Nucleus accumbens (tissue), 56 donors: ENCODE data around the gene CDK11B.
"Not testable (repeated sequence)": the region's sequence is repeated elsewhere in the genome, so short reads cannot be mapped to it uniquely, and the experiment has no call there.

Experiments
- DNase-seq, 56 donors: peaks; one replicate each; lab custom pipeline; 2025; lab: John Stamatoyannopoulos, UW

CDK11B gene

DNA sequence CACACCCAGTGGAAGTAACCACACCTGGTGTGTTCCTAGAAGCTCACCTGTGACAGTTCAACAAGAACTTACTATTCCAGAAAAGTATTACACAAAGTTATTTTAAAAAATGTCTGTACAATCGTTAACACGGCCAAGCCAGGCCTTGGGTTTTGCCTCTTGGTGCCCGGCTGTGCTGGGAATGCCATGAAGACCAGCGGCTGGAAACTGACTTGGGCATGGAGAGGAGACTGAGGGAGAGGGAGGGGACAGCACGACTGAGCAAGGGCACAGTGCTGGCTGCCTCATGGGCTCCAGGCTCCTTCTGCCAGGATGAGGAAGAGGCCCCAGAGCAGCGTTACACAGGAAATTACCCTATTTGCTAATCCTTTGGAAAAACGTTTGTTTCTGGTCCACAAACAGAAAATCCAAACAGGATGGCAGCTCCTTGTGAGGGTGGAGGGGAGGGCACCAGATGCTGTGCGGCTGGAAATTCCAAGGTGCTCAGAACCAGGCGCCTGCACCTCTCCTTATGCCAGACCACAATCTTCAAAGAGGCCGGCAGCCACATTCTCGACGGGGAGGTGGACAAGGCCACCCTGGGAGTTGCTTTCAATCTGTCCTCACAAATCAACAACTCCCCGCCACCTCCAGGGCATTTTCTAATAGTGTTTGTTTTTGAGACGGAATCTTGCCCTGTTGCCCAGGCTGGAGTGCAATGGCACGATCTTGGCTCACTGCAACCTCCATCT is 4.2 kb upstream of the CDK11B start:
- DNase-seq: not testable (repeated sequence)

DNA sequence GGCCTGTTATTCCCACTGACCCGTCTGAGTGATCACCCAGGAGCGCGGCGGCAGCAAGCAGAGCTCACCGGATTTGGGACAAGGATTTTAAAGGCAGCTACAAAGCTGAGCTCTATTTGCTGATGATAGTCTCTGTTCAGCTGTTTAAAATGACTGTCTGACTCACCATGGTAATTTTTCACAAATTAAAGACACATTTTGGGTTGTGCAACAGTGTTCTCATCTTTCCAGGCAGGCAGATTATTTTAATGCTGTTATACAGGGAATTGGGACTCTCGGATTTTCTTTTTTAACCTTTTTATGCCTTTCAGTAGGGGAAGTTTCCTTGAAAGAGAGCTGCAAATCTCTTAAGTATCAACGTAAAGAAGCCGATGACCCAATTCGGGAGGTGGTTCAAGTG is 3.6 kb upstream of the CDK11B start:
- not testable (repeated sequence) for DNase-seq

DNA sequence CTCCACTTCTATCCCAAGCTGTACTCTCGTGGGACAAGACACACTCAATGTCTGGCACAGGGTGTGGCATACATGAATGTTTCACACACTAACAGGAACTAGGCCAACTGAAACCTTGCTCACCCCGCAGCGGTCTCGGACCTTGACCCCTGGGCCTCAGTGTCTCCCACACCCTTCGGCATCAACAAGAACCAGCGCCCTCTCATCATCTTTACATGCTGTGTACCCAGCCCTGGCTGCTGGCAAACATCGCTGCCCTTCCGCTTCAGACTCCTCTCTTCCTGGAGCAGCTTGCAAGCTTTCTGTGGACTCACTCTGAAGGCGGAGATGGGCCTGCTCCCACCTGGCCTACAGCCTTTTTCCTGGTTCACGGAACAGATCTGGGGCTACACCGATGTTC is 10.5 kb downstream of the CDK11B start:
- DNase-seq: not testable (repeated sequence)

DNA sequence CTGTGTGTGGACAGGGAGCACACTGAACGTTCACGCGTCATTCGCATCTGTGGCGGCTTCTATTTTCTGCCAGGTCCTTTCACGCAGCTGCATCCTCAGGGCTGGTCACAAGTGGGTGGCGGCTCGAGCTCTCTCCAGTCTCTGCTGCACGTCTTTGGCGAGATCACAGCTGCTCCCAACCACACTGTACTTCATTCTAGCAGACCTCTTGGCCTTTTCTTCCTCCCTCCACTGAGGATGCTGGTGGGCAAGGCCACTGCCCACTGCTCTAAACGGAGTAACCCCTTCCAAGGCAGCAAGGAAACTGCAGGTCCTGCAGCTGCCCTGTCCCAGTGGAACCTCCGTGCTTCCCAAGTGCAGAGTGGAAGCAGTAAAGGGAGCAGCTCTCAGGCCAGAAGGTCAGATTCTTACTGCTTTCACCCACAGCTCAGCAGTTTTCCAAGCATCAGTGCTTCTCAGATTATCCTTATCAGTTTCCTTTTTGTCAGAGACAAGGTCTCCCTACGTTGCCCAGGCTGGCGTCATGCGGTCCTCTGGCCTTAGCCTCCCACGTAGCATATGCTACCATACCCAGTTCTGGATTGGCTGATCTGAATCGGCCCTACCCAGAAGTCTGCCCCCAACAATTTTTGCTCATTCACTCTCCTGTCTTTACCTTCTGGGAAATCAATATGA is 11.1 kb downstream of the CDK11B start:
- DNase-seq: not testable (repeated sequence)

DNA sequence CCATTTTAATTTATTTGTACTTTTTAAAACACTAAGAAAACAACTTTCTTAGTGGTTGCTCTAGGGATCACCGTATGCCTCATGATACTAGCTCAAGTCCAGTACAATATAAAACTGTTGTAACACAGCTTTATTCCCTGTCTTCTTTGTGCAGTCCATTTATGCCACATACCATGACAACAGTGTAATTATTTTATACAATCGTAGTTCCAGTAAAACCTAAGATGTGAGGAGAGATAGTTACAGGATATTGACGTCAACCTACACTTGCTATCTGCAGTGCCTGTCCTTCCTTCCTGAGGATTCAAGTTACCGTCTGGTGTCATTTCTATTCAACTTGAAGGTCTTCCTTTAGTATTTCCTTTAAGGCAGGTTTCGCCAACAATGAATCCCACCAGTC is 12.5 kb downstream of the CDK11B start:
- not testable (repeated sequence) for DNase-seq

DNA sequence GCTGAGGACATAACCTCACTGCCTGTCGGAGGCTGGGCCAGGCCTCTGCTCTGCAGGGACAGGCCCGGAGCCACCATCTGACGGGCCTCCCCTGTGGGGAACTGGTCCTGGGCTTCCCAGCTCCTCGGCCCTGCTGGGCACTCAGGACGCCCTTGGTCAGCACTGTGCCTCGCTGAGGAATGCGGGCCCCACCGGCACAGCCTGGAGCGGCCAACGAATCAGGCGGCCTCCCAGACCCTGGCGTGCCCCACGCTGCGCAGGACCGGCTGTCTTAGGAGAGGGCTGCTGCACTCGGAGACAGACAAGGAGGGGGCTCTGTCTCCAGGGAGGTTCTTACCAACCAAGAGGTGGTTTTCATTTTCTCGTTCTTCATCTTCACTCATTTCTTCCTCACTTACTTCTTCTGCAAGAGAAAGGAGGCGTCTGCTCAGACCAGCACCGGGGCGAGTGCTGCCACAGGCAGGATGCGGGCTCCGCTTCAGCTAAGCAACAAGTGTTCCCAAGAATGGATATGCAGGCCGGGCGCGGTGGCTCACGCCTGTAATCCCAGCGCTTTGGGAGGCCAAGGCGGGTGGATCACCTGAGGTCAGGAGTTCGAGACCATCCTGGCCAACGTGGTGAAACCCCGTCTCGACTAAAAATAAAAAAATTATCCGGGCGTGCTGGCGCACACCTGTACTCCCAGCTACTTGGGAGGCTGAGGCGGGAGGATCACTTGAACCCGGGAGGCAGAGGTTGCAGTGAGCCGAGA is 17.9 kb downstream of the CDK11B start:
- DNase-seq: not testable (repeated sequence)

DNA sequence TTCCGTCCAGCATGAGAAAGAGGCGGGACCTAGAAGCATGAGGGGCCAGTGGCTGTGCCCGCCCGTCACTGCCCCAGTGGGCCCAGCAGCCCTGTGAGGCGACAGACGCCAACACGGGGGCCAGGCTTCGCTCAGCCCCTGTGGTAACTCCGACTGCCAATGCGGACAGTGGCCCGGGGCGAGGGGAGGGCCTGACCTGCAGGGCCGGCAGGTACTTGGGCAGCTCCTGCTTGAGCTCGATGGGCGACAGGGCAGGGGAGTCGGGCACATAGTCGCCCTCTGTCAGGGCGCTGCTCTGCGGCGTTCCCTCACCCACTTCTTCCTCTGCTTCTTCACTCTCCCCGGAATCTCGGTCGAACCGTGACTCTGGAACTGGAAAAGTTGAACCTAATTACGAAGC is 18.7 kb downstream of the CDK11B start:
- not testable (repeated sequence) for DNase-seq

DNA sequence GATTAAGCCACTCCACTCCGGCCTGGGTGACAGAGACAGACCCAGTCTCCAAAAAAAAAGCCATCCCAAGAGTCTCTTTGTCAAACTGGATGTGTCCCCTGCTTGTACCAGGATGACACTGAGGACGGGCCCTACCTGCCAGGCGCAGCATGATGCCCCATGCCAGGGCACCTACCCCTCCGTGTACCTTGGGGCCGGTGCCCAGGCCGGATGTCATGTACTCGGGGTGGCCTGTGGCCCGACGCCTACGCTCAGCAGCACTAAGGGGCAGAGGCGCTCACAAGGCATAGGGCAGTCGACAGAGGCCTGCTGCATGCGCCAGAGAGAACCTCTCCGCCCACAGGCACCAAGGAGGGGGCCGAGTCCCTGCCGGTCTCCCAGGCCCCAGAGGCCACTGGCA is 19.4 kb downstream of the CDK11B start:
- not testable (repeated sequence) for DNase-seq

DNA sequence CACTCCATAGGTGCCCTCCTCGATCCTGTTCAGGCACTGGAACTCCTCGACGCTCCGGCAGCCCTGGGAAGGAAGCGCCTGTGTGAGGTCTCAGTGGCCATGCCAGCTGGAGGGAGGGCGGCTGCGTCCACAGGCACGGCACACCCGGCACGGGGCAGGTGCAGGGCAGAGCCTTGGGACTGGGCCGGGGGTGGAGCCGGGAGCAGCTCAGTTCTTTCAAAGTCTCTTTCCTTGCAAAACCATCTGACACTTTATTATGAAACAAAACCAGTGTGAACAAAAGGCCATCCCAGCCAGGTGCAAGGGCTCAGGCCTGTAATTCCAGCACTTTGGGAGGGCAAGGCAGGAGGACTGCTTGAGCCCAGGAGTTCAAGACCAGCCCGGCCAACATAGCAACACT is 20.3 kb downstream of the CDK11B start:
- DNase-seq: not testable (repeated sequence)

DNA sequence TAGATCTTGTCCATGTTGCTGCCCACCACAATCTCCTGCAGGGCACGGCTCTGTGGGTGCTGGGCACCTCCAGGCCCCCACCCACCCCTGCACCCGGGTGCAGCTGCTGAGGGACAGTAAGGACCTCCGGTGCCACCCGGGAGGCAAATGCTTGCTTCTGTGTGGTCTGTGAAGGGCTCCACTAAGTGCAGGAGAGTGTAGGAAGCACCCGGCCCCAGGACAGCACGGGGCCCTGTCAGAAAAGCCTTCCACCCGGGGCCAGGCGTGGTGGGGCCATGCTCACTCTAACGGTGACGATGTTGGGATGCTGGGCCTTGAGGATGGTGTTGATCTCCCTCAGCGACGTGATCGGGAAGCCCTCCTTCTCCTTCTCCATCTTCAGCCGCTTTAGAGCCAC is 21.3 kb downstream of the CDK11B start:
- not testable (repeated sequence) for DNase-seq

DNA sequence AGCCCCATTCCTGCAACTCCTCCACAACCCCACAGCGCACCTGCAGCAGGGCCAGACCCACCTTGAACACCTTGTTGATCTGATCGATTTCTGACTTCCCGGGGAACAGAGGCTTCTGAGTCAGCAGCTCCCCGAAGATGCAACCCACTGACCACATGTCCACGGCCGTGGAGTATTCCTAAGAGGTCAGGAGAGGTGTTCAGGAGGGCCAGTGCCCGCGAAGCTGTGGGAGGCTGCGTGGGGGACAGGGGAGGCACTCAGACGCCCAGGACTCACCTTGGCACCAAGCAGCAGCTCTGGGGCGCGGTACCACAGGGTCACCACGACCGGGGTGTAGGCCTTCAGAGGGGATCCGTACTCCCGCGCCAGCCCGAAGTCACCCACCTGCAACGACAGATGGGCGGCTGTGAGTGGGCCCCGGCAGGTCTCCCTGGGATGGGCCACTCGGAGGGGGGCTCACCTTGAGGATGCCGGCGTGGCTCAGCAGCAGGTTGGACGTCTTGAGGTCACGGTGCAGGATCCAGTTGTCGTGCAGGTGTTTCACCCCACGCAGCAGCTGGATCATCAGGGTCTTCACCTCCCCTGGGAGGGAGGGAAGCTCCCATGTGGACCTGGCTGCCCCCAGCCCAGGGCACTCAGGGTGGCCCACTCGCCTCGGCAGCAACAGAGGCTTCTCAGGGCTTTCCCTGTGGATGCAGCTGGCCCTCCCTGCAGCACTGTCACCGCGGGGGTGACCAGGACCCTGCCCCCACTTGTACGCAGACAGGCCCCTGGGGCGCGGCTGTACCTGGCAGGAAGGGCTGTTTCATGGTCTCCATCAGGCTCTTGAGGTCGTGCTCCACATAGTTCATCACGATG is 22.0 kb downstream of the CDK11B start:
- DNase-seq: not testable (repeated sequence)

DNA sequence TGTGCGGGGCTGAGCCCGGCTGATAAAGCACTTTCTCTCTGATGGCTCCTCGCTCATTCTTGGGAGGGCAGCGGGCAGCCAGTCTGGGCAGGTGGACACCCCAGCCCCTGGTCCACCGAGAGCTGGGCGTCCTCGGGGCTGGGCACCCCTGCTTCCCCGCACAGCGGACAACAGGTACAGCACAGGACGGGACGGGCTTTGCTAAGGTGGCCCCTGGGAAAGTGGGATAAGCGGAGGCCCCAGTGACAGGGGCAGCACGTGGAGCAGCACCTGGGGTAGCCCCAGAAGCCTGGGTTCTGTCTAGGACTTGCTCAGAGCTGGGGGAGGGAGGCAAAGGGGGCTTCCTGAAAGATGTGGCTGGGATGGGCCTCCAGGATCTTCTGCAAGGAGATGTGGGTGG is 24.2 kb downstream of the CDK11B start:
- DNase-seq: not testable (repeated sequence)

DNA sequence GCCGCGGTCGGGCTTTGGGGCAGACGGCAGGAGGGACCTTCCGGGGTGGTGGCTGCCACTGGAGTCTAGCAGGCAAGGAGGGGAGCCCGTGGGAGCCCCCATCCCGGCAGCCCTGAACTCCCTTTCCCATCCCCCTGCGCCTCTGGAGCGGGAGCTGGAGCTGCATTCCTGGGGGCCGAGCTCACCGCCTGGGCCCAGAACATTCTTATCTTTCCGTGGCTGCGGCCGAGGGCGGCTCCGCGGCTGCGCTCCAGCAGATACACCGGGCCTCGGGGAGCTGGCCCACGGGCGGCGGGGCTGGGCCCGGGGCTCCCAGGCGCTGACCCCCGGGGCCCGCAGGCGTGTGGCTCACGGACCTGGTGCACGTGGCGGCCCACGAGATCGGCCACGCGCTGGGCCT is 25.4 kb downstream of the CDK11B start:
- not testable (repeated sequence) for DNase-seq

DNA sequence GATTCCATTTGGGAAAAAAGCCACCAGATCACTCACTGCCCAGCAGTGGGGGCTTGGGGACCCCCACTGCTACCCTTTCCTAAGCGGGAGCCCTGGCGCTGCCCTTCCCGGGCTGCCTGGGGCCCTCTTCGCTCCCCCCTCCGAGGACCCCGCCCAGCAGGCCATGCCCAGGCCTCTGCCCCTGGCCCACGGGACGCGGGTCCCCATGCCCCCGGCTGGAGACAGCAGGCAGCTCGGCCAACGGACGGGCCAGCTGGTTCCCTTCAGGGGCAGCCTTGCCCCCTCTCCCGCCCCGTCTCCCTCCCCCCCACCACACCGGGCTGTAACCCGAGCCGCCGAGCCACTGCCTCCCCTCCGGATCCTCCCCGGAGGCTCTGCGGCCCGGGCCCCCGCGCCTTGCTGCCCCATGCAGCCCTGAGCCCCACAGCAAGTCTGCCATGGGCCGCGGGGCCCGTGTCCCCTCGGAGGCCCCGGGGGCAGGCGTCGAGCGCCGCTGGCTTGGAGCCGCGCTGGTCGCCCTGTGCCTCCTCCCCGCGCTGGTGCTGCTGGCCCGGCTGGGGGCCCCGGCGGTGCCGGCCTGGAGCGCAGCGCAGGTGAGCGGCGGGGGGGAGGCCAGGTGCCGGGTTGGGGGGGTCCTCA is 26.9 kb downstream of the CDK11B start, which contains the start of gene MMP23B:
MMP23B (plus strand) TSS at position 392 of the 639 bp plus-strand sequence; CDS start at position 438, 46 bp downstream.
- no peak for DNase-seq

DNA sequence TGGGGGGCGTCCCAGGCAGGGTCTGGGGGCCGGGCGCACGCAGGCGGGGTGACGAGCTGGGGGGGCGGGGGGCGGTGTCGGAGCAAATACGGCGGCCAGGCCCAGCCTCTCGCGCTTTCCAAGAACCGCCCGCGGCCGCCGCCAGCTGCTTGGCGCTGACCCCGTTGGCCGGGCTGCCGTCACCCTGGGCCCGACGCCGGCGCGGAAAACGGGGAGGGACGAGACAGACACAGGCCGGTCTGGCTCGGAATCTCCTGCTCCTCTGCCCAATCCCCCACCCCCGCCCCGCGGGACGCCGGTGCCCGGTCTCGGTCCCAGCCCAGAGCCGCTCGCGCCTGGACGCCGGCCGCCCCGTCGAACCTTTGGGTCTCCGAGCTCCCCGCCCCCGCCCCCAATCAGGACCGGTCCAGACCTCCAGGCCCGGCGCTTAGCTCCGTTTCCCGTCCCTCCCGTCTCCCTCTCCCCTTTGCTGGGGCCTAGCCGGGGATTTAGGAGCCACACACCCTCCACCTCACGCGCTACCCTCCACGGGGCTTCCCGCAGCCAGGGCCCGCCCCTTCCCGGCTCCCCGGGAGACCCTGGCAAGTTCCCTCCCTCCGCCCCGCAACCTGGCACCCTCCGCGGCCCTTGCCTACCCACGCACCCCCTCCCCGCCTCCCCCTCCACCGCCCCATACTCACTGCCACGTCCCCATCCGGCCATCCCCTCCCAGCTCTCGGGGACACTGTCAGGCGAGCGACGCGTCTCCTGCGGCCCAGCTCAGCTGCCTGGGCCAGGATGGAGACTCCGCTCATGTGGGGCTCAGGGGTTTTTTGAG is 27.6 kb downstream of the CDK11B start:
- peak in 30 of 56 donors; percentile 3 to 71 (median 34) for DNase-seq

DNA sequence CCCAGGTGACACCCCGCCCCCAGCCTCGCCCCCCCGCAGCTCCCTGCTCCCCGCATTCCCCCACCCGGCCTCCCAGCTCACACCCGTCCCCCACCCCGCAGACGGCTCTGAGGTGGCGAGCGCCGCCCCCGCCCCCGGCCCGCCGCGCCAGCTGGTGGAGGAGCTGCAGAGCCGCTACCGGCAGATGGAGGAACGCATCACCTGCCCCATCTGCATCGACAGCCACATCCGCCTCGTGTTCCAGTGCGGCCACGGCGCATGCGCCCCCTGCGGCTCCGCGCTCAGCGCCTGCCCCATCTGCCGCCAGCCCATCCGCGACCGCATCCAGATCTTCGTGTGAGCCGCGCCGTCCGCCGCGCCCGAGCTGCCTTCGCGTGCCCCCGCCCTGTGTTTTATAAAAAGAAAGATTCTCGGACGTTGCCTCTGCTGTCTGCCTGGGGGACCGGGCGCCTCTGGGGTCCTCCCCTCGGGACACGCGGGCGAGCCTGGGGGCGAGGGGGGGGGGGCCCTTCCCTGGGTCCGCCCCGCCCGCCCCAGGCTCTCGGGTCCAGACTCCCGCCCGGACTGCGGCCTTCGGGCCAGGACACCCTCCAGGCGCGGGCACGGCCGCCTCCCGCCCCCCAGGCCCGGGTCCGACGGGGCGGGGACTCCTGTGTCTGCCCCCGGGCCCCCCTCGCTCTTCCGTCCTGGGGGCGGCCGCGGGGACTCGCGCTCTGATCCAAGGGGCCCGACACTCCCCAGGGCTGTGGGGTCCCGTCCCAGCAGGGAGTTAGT is 28.4 kb downstream of the CDK11B start:
- DNase-seq: peak in 22 of 56 donors; percentile 3 to 59 (median 22)

DNA sequence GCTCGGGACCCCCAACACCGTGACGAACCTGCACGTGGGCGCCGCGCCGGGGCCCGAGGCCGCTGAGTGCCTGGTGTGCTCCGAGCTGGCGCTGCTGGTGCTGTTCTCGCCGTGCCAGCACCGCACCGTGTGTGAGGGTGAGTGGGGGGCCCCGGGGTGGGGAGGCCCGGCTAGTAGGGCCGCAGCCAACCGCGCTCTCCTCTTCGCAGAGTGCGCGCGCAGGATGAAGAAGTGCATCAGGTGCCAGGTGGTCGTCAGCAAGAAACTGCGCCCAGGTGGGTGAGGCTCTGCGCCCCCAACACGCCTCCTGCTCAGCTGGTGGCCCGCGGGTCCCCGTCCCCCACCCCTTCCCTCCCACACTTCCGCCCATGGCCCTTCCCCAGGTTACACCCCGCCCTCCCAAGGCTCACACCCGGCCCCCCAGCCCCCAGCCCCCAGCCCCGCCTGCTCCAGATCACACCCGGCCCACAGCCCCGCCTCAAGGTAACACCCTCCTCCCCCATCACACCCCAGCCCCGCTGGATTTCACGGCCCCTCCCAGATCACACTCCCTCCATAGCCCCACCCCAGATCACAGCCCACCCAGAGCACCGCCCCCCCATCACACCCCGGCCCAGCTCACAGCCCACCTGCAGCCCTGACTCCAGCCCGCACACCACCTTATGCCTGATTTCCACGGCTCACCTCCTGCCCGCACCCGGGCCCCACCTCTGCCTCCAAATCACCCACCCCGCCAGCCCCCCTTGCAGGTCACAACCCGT is 29.2 kb downstream of the CDK11B start:
- peak in 1 of 56 donors; percentile 55 for DNase-seq
